RWPE2 (cell line): Measurements from ENCODE around the gene CYB561.
"Not testable (repeated sequence)": the region's sequence is repeated elsewhere in the genome, so short reads cannot be mapped to it uniquely, and the experiment has no call there.

ENCODE experiments used
- ATAC-seq: fragments of 200-7000 bp; cut with Tn5 transposase; 3 replicates; pipeline ENCODE4 v1.9.1; 2021; ENCODE audit warnings: low read depth
- DNase-seq: peaks from one replicate; pipeline ENCODE4 v3.0.0-alpha.2; 2020; ENCODE audit warnings: low spot score
- H3K27ac ChIP-seq: fragments of 450-650 bp; 2 replicates; pipeline ENCODE4 v1.5.1; 2017; ENCODE audit warnings: mild to moderate bottlenecking; ENCODE audit not compliant: poor library complexity, severe bottlenecking
- H3K27me3 ChIP-seq: fragments of 250-450 bp; sonication (Bioruptor Pico); 2 replicates; pipeline ENCODE4 v1.5.1; 2021; ENCODE audit warnings: mild to moderate bottlenecking, moderate library complexity; ENCODE audit not compliant: insufficient read depth, poor library complexity, severe bottlenecking
- H3K36me3 ChIP-seq: fragments of 250-450 bp; sonication (Bioruptor Pico); 2 replicates; pipeline ENCODE4 v1.5.1; 2020; ENCODE audit warnings: low read depth, mild to moderate bottlenecking, moderate library complexity
- H3K4me1 ChIP-seq: fragments of 250-450 bp; sonication (Bioruptor Pico); 2 replicates; pipeline ENCODE4 v1.5.1; 2021; ENCODE audit warnings: mild to moderate bottlenecking, moderate library complexity; ENCODE audit not compliant: insufficient read depth, poor library complexity, severe bottlenecking
- H3K4me3 ChIP-seq: fragments of 250-450 bp; sonication (Bioruptor Pico); 2 replicates; pipeline ENCODE4 v1.5.1; 2021; ENCODE audit warnings: mild to moderate bottlenecking, moderate library complexity; ENCODE audit not compliant: severe bottlenecking
- H3K9me3 ChIP-seq: fragments of 250-450 bp; sonication (Bioruptor Pico); 2 replicates; pipeline ENCODE4 v1.5.1; 2021; ENCODE audit warnings: mild to moderate bottlenecking, moderate library complexity; ENCODE audit not compliant: severe bottlenecking
- CTCF ChIP-seq: fragments of 450-650 bp; IDR thresholded peaks from one replicate; pipeline ENCODE4 v1.5.1; 2017; ENCODE audit warnings: mild to moderate bottlenecking, moderate library complexity; ENCODE audit not compliant: poor library complexity, severe bottlenecking

Gene CYB561

GRCh38 chr17:63474174-63474573 is 28.1 kb upstream of the CYB561 start:
- peaks cover 10% of the 10 kb centered on the region for H3K27me3 ChIP-seq
- H3K4me3 ChIP-seq: no peak overlapping the region
- no peaks in the 10 kb centered on the region for H3K36me3 ChIP-seq
- no peak for TF ChIP-seq CTCF
- ATAC-seq (no peak), DNase-seq (no peak)
- H3K4me1 ChIP-seq: no peaks in the 10 kb centered on the region
- no peaks in the 10 kb centered on the region for H3K9me3 ChIP-seq
- no peak overlapping the region for H3K27ac ChIP-seq

- H3K27me3 ChIP-seq, DNase-seq, H3K27ac ChIP-seq, ATAC-seq, H3K4me3 ChIP-seq, H3K36me3 ChIP-seq, H3K9me3 ChIP-seq, H3K4me1 ChIP-seq: not testable (repeated sequence)
Measured at GRCh38 chr17:63468099-63468498, 22.0 kb upstream of the CYB561 start.

- Histone ChIP-seq H3K9me3 (no peaks in the 10 kb centered on the region), H3K4me1 (peaks cover 23% of the 10 kb centered on the region), H3K4me3 (no peak overlapping the region), H3K27ac (no peak overlapping the region), H3K27me3 (no peaks in the 10 kb centered on the region), H3K36me3 (no peaks in the 10 kb centered on the region)
- DNase-seq (no peak), ATAC-seq (no peak)
- no peak for TF ChIP-seq CTCF
Measured at GRCh38 chr17:63464691-63465236, 18.7 kb upstream of the CYB561 start.

- no peak for TF ChIP-seq CTCF
- Histone ChIP-seq H3K27me3 (no peaks in the 10 kb centered on the region), H3K9me3 (no peaks in the 10 kb centered on the region), H3K4me1 (peaks cover 23% of the 10 kb centered on the region), H3K4me3 (no peak overlapping the region), H3K36me3 (no peaks in the 10 kb centered on the region), H3K27ac (no peak overlapping the region)
- DNase-seq (no peak), ATAC-seq (no peak)
Measured at GRCh38 chr17:63463771-63464170, 17.7 kb upstream of the CYB561 start.

- ATAC-seq (no peak), DNase-seq (no peak)
- H3K36me3 ChIP-seq: no peaks in the 10 kb centered on the region
- H3K4me1 ChIP-seq: peaks cover 23% of the 10 kb centered on the region
- H3K27me3 ChIP-seq: no peaks in the 10 kb centered on the region
- TF ChIP-seq CTCF: no peak
- H3K27ac ChIP-seq: peak overlapping the region; percentile 38
- H3K9me3 ChIP-seq: no peaks in the 10 kb centered on the region
- no peak overlapping the region for H3K4me3 ChIP-seq
Measured at GRCh38 chr17:63460018-63460417, 13.9 kb upstream of the CYB561 start.
